Measurements from ENCODE around the gene PTPRG.

The PTPRG gene

DNA sequence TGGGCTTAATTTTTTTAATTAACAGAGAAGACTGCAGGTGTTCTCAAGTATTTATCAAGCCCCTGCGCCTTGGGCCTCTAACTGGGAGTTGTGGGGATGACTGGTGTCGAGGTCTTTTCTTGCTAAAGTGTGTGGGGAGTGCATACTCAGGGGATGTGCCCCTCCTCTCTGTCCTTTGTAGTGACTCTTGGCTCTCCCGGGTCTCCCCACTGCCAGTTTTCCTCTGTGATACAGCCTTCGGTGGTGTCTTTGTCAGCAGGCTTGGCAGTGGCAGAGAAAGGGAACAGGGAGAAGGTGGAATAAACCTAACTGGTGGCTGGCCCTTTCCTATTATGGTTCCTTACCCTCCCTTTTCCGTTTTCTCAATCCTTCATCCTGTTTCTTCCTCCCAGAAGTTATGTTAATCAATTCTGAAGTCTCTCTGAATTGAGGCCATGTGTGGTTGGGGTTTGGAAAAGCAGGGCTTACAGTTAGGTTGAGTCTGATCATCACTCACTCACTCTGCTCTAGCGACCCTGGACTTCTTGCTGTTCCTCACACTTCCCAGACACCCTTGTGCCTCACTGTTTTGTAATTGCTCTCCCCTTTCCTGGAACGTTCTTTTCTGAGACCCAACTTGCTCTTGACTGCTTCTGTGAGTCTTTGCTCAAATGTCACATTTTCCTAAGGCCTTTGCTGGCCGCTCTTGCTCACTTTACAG is 158.1 kb downstream of the PTPRG start:
- DNase-seq (ENCODE audit: low read depth), result no peak
- H3K4me3 ChIP-seq (ENCODE audit: low read depth, low read length), result no peak overlapping the region
- in situ Hi-C loops (cut with HindIII; ENCODE audit: low sequenced_read_pairs), result no loop called here
- TF ChIP-seq, protein P1, sequence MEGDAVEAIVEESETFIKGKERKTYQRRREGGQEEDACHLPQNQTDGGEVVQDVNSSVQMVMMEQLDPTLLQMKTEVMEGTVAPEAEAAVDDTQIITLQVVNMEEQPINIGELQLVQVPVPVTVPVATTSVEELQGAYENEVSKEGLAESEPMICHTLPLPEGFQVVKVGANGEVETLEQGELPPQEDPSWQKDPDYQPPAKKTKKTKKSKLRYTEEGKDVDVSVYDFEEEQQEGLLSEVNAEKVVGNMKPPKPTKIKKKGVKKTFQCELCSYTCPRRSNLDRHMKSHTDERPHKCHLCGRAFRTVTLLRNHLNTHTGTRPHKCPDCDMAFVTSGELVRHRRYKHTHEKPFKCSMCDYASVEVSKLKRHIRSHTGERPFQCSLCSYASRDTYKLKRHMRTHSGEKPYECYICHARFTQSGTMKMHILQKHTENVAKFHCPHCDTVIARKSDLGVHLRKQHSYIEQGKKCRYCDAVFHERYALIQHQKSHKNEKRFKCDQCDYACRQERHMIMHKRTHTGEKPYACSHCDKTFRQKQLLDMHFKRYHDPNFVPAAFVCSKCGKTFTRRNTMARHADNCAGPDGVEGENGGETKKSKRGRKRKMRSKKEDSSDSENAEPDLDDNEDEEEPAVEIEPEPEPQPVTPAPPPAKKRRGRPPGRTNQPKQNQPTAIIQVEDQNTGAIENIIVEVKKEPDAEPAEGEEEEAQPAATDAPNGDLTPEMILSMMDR (IDR thresholded peaks at IDR 0.05; ENCODE audit: low read depth, low read length, missing control alignments), result no peak

DNA sequence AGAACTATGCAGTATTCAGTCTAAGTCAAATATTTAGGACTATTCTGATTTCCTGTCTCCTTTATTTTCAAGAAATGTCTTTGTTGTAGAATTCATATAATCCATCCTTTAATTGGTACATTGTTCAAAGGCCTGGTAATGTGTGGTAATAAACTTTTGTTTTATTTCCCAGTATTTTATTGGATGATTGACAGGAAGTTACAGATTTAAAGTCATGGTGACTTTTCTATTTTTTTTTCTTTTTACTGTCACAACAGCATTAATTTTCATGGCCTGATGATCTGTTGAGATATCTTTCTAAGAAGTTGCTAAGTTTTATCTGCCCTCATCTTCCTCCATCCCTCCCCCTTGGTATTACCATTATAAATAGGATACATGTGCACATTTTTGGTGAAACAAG is 161.7 kb downstream of the PTPRG start:
- in situ Hi-C loops (cut with HindIII; ENCODE audit: low sequenced_read_pairs), result no loop called here
- TF ChIP-seq, protein P1 (IDR thresholded peaks at IDR 0.05; ENCODE audit: low read depth, low read length, missing control alignments), result no peak
- DNase-seq (ENCODE audit: low read depth), result no peak
- no peak overlapping the region for H3K4me3 ChIP-seq (ENCODE audit: low read depth, low read length)

DNA sequence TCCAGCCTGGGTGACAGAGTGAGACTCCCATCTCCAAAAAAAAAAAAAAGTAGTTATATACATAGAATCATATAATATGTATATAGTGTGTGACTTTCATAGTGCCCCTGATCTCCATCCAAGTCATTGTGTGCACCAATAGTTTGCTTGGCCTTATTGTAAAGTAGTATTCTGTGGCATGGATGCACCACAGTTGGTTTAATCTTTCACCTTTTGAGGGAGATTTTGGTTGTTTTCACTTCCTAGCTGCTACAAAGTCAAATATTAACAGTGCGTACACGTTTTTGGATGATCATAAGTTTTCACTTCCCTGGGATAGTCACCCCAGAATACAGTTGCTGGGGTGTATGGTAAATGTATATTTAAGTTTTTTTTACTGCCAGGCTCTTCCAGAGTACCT is 162.8 kb downstream of the PTPRG start:
- in situ Hi-C loops (cut with HindIII; ENCODE audit: low sequenced_read_pairs), result no loop called here
- TF ChIP-seq, protein P1 (IDR thresholded peaks at IDR 0.05; ENCODE audit: low read depth, low read length, missing control alignments), result no peak
- no peak overlapping the region for H3K4me3 ChIP-seq (ENCODE audit: low read depth, low read length)
- no peak for DNase-seq (ENCODE audit: low read depth)

DNA sequence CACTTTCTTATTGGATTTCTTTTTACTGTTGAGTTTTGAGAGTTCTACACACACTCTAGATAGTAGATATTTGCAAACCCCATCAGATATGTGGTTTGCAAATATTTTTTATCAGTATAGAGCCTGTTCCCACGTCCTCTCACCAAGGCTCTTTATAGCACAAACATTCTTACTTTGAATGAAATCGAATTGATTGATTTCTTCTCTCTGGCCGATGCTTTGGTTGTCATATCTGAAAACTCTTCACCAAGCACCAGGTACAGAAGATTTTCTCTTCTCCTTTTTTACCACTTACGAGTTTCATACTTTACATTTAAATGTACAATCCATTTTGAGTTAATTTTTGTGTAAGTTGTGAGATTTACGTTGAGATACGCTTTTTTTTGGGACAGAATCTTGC is 163.4 kb downstream of the PTPRG start:
- DNase-seq (ENCODE audit: low read depth), result no peak
- in situ Hi-C loops (cut with HindIII; ENCODE audit: low sequenced_read_pairs), result loop anchor here (5.0 kb wide), 1 partner anchor 48 kb away; no protein-coding TSS in a partner anchor
- no peak overlapping the region for H3K4me3 ChIP-seq (ENCODE audit: low read depth, low read length)
- TF ChIP-seq, protein P1 (IDR thresholded peaks at IDR 0.05; ENCODE audit: low read depth, low read length, missing control alignments), result no peak

DNA sequence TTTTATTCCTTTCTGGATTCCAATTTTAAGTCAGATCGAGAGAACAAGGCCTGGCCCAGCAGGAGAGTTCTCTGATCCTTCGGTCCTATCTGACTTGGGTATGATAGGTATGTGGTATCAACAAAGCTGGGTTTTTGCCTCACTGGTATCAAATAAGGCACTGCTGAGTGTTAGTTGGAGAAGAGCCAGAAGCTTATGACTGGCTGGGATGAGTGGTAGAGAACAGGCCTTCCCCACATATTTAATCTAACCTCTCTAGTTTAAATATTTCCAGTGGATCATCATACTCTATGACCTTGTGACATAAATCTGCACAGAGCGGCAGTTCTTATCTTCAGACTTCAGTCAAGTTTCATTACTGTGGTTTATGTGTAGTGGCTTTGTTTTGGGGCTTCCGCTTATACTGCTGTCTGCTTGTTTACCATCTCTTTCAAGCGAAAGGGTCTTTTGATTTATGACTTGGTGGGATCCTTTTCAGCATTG is 164.5 kb downstream of the PTPRG start:
- in situ Hi-C loops (cut with HindIII; ENCODE audit: low sequenced_read_pairs), result loop anchor here (5.0 kb wide), 1 partner anchor 46 kb away; no protein-coding TSS in a partner anchor
- H3K4me3 ChIP-seq (ENCODE audit: low read depth, low read length), result no peak overlapping the region
- peak; percentile 49 for DNase-seq (ENCODE audit: low read depth)
- TF ChIP-seq, protein P1 (IDR thresholded peaks at IDR 0.05; ENCODE audit: low read depth, low read length, missing control alignments), result no peak

- no peak for DNase-seq (ENCODE audit: low read depth)
- no peak overlapping the region for H3K4me3 ChIP-seq (ENCODE audit: low read depth, low read length)
- TF ChIP-seq, protein P1 (IDR thresholded peaks at IDR 0.05; ENCODE audit: low read depth, low read length, missing control alignments), result no peak
- in situ Hi-C loops (cut with HindIII; ENCODE audit: low sequenced_read_pairs), result loop anchor here (5.0 kb wide), 1 partner anchor 45 kb away; no protein-coding TSS in a partner anchor
Observed at GRCh38 chr3:61727435-61727834, 166.1 kb downstream of the PTPRG start.

Data from astrocyte of the cerebellum (primary cell).